GM15510 (cell line): ENCODE measurements around the gene SLC6A3.

Experiments
- POLR2A ChIP-seq: IDR thresholded peaks from 3 replicates; pipeline ENCODE4 v1.6.1; 2011; ENCODE audit warnings: borderline replicate concordance; ENCODE audit not compliant: insufficient read length; ENCODE audit errors: extremely low read depth

SLC6A3 gene

DNA sequence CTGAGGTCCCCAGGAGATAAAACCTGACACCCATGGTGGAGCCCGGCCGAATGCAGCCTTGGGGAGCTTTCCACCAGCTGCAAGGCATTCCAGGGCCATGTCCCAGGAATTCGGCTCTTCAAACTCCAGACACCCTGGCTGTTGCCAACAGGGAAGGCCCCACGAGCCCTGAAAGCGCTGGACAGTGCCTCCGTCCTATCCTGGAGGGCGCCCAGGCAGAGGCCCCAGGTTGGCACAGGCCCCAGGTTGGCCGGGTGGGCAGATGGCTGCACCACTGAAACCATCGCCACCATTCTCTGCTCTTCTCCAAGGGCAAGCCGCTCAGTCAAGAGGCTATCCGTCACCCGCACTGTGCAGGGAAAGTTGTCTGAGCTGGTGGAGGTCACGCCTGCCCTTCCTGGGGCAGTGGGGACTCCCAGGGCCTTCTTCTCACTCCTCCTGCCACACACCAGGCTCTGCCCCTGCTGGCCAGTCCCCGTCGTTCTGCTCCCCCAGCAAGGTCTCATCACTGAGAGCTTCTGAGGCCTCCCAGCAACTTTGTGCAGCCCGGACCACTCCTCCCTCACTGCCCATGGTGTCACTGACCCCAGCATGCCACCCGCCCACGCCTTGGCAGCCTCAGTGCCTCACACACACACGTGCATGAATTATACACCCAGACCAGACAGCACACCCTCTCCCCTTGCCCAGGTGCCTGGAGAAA is 21.2 kb downstream of the SLC6A3 start:
- TF ChIP-seq POLR2A, result no peak

DNA sequence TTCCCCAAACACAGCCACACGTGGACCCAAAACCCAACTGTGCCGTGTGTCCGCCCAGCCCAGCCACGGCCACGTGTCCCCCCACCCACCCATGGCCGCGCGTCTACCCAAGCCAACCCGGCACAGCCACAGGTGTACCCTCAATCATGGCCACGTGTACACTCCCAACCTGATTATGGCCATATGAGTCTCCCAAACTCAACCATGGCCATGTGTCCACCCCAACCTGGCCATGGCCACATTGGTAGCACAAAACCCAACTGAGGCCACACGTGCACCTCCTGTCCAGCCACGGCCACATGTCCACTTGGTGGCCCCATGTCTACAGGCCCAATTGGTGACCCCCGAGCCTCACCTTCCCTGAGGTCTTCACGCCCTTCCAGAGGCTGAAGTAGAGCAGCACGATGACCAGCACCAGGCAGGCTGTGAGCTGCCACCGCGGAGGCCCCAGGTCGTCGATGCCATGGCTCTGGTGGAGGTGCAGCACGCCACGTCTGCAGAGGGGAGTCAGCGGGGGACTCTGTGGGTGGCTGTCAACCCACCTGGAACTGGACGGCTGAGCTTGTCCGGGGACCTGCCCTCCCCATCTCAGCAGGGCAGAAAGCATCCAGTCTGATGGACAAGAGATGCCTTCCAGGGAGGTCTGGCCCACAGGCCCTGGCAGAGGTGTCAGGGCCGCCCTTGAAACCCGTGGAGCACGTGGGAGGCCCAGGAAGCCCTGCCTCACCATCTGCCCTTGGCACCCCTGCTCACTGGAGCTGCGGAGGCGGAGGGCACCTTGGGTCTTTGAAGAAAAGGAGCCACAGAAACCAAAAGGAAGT is 23.5 kb downstream of the SLC6A3 start:
- TF ChIP-seq POLR2A, result no peak

DNA sequence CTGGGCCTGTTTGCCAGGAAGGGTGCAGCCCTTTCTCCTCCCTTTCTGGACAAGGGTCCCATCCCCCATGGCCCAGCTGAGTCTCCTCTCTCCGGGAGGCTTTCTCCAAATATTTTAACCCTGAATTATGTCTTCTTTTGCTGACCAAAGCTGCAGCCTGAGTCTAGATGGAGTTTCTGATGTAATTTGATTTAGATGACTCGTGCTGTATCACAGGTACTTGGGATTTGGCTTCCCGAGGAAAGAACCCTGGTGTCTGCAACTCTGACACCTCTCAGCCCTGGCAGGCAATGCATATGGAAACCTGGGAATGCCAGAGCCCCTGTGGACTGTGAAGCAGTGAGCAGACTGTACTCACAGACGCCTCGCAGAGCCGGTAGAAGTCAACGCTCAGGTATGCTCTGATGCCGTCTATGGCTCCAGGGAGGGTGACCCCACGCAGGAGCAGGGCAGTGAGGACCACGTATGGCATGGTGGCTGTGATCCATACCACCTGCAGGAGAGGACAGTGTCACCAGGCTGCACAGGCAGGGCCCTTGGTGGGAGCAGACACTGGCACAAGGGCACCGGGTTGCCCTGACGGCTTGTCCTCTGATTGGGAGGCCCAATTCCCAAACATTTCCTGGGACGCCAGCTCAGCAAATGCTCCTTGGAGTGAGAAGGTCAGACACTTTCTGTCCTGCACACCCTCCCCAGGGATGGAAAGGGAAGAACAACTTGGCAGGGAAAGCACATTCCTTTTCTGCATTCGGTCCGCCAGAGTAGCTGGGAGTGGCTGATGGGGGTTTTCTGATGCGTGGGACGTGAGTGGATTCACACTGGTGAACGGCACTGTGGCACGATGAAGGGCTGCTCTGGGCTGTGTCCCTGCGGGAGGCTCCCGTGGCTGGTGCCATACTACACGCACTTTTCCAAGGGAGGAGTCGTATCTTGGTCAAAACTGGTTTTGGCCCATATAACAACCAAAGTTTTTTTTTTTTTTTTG is 24.7 kb downstream of the SLC6A3 start:
- TF ChIP-seq POLR2A, result no peak

DNA sequence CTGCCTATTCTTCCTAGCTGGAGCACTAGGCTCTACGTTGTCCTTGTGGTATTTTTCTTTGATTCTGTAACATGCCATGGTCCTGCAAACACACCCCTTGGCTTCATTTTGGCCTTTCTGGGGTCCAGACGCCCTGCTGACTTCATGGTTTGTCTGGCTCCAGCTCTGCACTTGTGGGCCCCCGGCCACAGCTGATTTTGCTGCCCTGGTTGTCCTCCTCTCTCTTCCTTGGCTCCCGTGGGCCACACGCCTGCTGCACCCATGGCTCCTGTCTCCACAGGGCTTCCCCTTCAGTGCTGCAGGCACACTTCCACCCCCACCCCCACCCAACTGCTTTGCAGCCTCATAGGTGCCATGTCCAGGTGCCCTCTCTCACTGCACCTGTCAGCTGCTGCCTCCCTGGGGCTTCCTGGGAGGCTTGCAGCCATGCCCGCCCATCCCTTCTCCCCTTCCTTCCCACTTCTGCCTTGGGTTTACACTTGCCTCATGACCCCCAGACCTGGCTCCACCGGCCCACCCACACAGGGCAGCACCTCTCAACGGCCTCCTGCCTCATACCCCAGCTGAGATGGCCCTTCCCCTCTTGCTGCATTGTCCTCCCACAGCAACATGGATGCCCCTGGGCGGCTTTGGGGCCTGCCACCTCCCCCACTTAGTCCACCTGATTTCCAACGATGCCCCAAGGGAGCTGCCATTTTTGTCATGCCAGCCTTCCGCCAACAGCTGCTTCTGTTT is 25.6 kb downstream of the SLC6A3 start:
- TF ChIP-seq POLR2A, result no peak

DNA sequence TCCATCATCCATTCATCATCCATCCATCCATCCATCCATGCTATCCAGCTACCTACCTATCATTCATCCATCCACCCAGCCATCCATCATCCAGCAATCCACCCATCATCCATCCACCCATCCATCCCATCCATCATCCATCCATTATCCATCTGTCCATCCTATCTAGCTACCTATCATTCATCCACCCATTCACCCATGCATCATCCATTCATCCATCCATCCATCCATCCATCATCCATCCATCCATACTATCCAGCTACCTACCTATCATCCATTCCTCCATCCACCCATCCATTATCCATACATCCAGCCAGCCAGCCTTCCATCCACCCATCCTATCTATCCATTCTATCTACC is 26.3 kb downstream of the SLC6A3 start:
- TF ChIP-seq POLR2A, result no peak

DNA sequence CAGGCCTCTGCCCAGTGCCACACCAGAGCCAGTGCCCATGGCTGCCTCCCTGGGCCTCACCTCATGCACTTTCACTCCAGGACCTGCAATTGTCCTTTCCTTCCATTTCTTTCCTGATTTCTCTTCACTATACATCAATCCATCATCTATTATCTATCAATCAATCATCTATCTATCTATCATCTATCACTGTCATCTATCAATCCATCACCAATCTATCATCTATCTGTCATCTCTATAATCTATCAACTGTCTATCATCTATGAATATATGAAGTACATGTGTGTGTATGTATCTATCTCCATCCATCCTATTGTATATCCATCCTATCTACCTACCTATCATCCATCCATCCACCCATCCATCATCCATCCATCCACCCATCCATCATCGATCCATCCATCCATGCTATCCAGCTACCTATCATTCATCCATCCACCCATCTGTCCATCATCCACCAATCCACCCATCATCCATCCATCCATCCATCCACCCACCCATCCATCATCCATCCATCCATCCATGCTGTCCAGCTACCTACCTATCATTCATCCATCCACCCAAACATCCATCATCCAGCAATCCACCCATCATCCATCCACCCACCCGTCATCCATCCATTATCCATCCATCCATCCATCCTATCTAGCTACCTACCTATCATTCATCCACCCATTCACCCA is 26.9 kb downstream of the SLC6A3 start:
- TF ChIP-seq POLR2A, result no peak

DNA sequence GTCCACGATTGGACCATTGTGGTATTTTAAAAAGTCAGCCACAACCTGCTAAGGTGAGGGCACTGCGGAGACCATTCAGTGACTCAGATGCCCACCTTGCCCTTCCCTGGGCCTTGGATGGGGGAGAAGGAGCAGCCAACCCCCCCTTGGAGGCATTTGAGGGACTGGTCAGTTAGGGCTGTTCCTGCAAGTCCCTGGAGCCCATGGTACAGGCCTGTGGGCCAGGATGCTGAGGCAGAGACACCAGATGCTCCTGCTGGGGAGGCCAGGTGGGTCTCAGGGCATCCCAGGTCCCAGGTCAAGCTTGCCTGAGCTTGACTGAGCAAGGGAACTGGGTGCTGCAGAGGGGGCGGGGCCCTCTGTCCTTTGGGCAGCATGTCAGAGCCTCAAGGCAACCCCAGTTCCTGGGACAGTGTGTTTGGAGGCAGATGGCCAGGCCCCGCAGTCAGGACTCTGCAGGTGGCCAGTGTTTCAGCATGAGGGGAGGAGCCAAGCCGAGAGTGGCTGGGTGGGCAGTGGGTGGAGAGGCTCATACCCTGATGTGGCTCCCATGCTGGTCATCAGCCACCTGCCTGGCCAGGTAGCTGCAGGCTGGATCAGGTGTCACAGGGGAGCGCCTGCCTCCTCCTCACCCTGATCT is 27.5 kb downstream of the SLC6A3 start:
- no peak for TF ChIP-seq POLR2A

DNA sequence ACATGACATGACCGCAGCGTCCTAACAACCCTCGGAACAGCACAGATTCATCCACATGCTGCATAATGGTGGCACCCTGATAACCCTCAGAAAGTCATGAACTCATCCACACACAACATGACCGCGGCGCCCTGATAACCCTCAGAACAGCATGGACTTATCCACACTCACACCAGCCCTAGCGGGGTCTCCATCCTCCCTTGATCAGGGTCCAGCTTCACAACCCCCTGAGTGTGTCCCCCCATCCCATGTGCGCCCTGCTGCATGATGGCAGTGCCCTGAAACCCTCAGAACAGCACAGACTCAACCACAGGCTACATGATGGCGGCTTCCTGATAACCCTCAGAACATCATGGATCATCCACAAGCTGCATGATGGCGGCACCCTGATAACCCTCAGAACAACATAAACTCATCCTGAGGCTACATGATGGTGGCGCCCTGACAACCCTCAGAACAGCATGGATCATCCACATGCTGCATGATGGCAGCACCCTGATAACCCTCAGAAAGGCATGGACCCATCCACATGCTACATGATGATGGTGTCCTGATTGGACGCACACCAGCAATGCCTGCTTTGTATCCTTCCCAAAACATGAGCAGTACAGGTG is 28.3 kb downstream of the SLC6A3 start:
- no peak for TF ChIP-seq POLR2A

DNA sequence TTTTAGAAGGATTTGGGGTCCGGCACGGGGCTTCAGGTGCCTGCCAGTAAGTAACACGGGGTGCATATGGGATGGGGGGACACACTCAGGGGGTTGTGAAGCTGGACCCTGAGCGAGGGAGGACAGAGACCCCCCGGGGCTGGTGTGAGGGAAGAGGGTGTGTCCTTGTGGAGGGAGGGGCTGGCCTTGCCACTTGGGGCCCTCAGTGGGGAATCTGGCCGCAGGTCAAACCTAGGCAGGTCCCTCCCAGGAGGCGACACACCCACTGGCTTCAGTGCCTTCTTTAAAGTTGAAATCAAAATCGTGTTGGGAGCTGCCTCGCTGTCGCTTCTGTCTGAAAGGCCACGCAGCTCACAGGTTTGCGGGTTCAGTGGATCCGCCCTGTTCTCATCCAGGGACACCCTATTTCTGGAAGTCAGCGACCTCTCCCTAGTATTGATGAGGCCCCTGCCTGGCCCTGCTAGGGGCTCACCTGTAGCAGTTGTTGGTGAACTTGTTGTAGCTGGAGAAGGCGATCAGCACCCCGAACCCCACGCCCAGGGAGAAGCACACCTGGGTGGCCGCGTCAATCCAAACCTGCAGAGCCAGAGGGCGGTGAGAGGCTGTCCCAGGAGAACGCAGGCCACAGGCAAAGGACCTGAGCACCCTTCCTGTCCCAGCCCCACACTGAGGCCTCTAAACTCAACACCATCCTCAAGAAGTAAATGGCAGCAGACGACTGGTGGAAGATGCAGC is 29.4 kb downstream of the SLC6A3 start:
- no peak for TF ChIP-seq POLR2A

DNA sequence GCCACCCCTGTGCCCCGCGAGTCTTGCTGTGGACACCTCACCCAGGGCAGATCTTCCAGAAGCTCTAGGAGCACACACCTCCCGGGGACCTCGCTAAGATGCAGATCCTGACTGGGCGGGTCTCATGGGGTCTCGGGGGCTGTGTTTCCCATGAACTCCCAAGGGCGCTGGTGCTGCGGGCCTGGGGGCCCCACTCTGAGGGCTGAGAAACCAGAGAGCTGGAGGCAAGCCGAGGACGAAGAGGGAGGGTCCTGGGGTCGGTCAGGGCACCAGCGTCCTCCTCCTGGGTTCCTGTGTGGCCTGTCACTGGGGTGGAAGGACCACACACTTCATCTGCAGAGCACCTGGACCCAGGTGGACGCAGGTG is 30.2 kb downstream of the SLC6A3 start:
- no peak for TF ChIP-seq POLR2A

DNA sequence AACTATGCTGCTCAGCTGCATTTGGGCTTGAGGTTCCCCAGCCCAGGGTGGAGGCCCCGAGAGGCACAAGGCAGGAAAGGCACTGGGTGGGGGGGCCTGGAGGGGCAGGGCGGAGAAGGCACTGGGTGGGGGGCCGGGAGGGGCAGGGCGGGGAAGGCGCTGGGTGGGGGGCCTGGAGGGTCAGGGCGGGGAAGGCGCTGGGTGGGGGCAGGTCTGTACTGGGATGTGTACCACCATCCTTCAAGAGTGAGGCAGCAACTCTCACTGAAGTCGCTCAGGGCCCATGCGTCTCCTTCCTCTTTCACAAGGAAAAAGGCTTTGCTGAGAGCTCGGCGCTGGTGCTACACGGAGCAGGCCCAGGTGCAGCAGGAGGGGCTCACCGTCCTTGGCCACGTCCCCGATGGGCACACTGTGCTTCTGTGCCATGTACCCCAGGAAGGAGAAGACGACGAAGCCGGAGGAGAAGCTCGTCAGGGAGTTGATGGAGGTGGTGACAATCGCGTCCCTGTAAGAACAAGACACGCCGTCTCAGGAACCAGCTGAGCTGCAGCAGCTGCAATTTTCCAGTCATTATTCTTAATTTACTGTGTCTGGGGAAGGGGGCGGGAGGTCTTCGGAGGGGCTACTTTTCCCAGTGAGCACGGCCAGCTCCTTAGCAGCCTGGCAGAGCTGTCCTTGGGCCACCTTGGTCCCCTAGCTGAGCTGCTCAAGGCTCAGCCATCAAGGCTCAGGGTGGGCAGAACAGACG is 30.8 kb downstream of the SLC6A3 start:
- TF ChIP-seq POLR2A, result no peak

DNA sequence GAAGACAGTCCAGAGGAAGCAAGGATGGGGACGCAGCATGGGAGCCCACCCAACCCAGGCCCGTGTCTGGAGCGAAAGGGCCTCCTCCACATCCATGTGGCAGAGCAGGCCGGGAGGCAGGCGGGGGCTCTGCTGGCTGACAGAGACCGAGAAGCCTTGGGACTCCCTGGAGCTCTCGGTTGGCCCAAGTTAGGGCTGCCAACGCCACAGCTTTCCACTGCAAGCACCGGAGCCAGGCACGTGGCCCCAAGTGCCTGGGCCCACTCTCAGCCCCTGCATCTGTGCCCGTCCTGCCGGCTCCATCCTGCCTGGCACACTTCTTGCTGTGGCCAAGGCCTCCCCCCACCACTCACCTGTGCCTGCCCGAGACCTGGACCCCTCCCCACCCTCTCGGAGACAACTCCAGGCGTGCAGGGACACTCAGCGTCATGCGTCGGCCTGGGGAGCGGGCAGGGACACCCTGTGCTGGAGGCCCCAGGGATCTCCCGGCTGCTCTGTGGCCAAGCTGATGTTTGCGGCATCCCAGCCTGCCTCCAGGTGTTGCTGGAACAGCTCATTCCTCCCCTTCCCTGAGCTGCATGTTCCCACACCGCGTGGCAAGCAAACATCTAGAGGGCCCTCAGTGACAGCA is 31.5 kb downstream of the SLC6A3 start:
- no peak for TF ChIP-seq POLR2A

DNA sequence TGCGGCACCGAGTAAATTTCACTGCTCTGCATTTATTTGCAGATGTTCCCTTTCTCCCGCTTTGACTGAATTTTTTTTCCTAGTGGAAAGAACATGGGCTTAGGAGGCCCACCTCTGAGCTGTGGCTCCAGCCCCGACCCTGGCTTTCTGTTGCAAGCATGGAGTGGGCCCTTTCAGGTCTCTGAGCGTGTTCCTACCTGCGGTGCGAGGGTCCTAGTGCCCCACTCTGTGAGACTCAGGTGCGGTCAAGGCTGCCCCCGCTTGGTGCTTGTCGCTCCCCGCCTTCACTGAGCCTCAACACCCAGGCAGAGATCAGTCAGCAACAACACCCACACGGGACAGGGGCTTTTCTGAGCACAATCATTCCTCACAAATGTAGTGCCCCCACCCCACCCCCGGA is 32.0 kb downstream of the SLC6A3 start:
- no peak for TF ChIP-seq POLR2A
